ENCODE data around the gene IFI6.

Gene IFI6

DNA sequence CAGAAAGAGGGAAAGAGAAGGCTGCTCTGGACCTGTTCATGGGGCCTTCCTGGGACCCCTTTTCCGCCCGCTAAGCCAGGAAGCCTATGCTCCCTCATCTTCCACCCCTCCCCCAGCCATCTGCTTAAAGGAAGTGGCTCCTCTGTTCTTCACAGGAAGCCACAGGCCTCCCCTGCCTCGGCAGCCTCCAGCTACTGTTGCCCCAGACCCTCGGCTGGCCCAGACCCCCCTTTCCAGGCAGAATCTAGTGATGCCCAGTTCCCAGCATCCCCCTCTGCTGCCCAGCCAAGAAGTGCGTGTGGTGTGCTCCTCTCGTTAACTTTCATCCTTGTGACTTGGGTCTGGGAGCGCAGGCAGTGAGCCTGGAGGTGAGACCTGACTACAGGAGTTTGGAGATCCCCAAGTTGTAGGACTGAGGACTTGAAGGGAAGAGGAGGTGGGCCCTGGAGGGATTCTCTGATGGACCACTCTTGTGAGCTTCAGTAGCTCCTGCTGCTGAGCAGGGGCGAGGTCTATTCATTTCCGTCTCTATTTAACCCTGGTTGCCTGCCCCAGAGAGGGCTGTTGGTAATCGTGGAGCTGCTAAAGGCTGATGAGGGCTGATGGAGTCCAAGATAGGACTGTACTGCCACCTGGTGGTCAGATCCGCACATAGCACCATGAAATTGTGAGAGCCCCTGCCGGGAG lies 9.1 kb downstream of the IFI6 start:
- H3K23ac ChIP-seq (ENCODE audit: low read length in 2 of 2) = peak overlapping the region in 1 of 2 experiments; percentile 23
- H2BK5ac ChIP-seq (ENCODE audit: low read depth, low read length, poor library complexity, severe bottlenecking) = no peak overlapping the region
- peak overlapping the region; percentile 66 for H3K9ac ChIP-seq (ENCODE audit: low read length)
- peak overlapping the region in 1 of 2 experiments; percentile 47 for H3K4ac ChIP-seq (ENCODE audit: low read depth in 1 of 2, low read length in 2 of 2)
- peak overlapping the region; percentile 65 to 93 for H2BK12ac ChIP-seq (ENCODE audit: low read length in 2 of 2)
- H4K91ac ChIP-seq (ENCODE audit: low read length) = peak overlapping the region; percentile 88
- H3K14ac ChIP-seq (ENCODE audit: low read length in 2 of 2) = peak overlapping the region in 1 of 2 experiments; percentile 93
- no peak overlapping the region for H2AK5ac ChIP-seq (ENCODE audit: low read length, severe bottlenecking)
- H2BK120ac ChIP-seq (ENCODE audit: low read depth, low read length) = peak overlapping the region; percentile 22
- peak overlapping the region; percentile 83 for H2AFZ ChIP-seq (ENCODE audit: low read depth, low read length)
- DNase-seq = peak; percentile 87
- no peak overlapping the region for H3K27ac ChIP-seq (ENCODE audit: low read length, poor library complexity, severe bottlenecking)
- H3K18ac ChIP-seq (ENCODE audit: low read depth in 1 of 2, low read length in 2 of 2) = peak overlapping the region; percentile 37 to 84
- H2BK15ac ChIP-seq (ENCODE audit: low read depth, poor library complexity, severe bottlenecking) = peak overlapping the region; percentile 17
- no peaks in the 10 kb centered on the region for H3K9me3 ChIP-seq (ENCODE audit: control insufficient read depth, low read length)
- no peak overlapping the region for H3K4me3 ChIP-seq (ENCODE audit: insufficient read depth in 1 of 2, low read depth in 1 of 2, low read length in 2 of 2)
- H3K4me1 ChIP-seq (ENCODE audit: control insufficient read depth, insufficient read depth, low read depth, low read length) = peaks cover 12% of the 10 kb centered on the region
- H3K79me1 ChIP-seq (replicated peaks; ENCODE audit: low read length, poor library complexity, severe bottlenecking) = no peaks in the 10 kb centered on the region
- 25% methylated on average over 11 of the region's 12 CpGs for WGBS
- peaks cover 0 to 28% of the 10 kb centered on the region in 2 experiments for H3K36me3 ChIP-seq (ENCODE audit: control insufficient read depth in 1 of 2, insufficient read depth in 2 of 2, low read depth in 1 of 2, low read length in 2 of 2)
- H4K8ac ChIP-seq (ENCODE audit: low read length) = peak overlapping the region; percentile 72
- no peak overlapping the region for H3K4me2 ChIP-seq (ENCODE audit: low read length, poor library complexity, severe bottlenecking)
- no peaks in the 10 kb centered on the region for H3K27me3 ChIP-seq (ENCODE audit: control insufficient read depth in 1 of 2, insufficient read depth in 1 of 2, low read length in 2 of 2)

DNA sequence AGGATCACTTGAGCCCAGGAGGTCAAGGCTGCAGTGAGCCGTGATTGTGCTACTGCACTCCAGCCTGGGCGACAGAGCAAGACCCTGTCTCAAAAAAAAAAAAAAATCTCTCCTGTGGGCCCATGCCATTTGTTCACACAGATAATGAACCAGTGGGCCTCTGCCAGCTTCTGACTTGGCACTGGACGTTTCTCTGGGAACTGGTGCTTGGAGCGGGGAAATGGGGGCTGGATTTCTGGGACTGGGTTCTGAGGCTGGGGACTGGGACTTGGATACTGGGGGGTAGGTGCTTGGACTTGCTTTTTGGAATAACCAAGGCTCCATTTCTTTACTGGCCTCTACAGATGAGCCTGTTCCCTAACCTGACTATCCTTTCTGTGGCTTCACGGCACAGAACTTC lies 9.7 kb downstream of the IFI6 start:
- H3K18ac ChIP-seq (ENCODE audit: low read depth in 1 of 2, low read length in 2 of 2) = peak overlapping the region; percentile 37 to 84
- H2AFZ ChIP-seq (ENCODE audit: low read depth, low read length) = no peak overlapping the region
- no peak overlapping the region for H3K4me2 ChIP-seq (ENCODE audit: low read length, poor library complexity, severe bottlenecking)
- no peak overlapping the region for H3K27ac ChIP-seq (ENCODE audit: low read length, poor library complexity, severe bottlenecking)
- no peaks in the 10 kb centered on the region for H3K79me1 ChIP-seq (replicated peaks; ENCODE audit: low read length, poor library complexity, severe bottlenecking)
- no peak overlapping the region for H2AK5ac ChIP-seq (ENCODE audit: low read length, severe bottlenecking)
- H2BK120ac ChIP-seq (ENCODE audit: low read depth, low read length) = peak overlapping the region; percentile 22
- no peak overlapping the region for H2BK15ac ChIP-seq (ENCODE audit: low read depth, poor library complexity, severe bottlenecking)
- peak overlapping the region; percentile 88 for H4K91ac ChIP-seq (ENCODE audit: low read length)
- WGBS = 91% methylated on average over 5 of the region's 5 CpGs
- peak overlapping the region; percentile 72 for H4K8ac ChIP-seq (ENCODE audit: low read length)
- no peak overlapping the region for H2BK5ac ChIP-seq (ENCODE audit: low read depth, low read length, poor library complexity, severe bottlenecking)
- H3K4ac ChIP-seq (ENCODE audit: low read depth in 1 of 2, low read length in 2 of 2) = peak overlapping the region in 1 of 2 experiments; percentile 47
- no peak overlapping the region for H3K4me3 ChIP-seq (ENCODE audit: insufficient read depth in 1 of 2, low read depth in 1 of 2, low read length in 2 of 2)
- H3K14ac ChIP-seq (ENCODE audit: low read length in 2 of 2) = no peak overlapping the region
- no peak for DNase-seq
- peaks cover 12% of the 10 kb centered on the region for H3K4me1 ChIP-seq (ENCODE audit: control insufficient read depth, insufficient read depth, low read depth, low read length)
- H2BK12ac ChIP-seq (ENCODE audit: low read length in 2 of 2) = peak overlapping the region; percentile 2 to 59
- H3K9ac ChIP-seq (ENCODE audit: low read length) = peak overlapping the region; percentile 66
- H3K27me3 ChIP-seq (ENCODE audit: control insufficient read depth in 1 of 2, insufficient read depth in 1 of 2, low read length in 2 of 2) = no peaks in the 10 kb centered on the region
- H3K23ac ChIP-seq (ENCODE audit: low read length in 2 of 2) = no peak overlapping the region
- H3K36me3 ChIP-seq (ENCODE audit: control insufficient read depth in 1 of 2, insufficient read depth in 2 of 2, low read depth in 1 of 2, low read length in 2 of 2) = peaks cover 0 to 22% of the 10 kb centered on the region in 2 experiments
- no peaks in the 10 kb centered on the region for H3K9me3 ChIP-seq (ENCODE audit: control insufficient read depth, low read length)

DNA sequence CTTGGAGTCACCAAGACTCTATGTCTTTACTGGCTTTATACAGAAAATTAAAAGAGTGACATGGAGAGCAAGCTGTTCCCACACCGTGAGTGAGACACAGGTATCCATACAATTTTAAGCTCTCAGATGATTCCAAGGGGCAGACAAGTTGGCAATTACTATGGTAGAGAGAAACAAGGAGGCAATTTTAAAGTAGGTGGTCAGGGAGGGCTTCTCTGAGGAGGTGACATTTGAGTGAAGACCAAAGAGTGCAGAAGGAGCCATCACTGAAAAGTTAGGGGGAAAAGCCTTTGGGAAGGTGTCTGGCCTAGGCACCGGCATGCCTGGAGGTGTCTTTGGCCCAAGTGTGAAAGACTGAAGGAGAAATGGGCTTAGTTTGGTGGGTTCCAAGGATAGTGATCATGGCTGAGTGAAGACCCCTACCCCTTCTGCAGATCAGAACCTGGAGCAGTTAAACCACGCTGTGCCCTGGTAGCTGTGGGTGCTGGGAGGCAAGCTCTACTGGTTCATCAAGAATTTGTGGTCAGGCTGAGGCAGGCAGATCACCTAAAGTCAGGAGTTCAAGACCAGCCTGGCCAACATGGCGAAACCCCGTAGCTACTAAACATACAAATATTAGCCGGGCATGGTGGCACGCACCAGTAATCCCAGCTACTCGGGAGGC lies 10.4 kb downstream of the IFI6 start:
- Histone ChIP-seq H3K4ac (ENCODE audit: low read depth in 1 of 2, low read length in 2 of 2) (no peak overlapping the region), H3K9ac (ENCODE audit: low read length) (peak overlapping the region; percentile 22), H3K9me3 (ENCODE audit: control insufficient read depth, low read length) (no peaks in the 10 kb centered on the region), H2BK12ac (ENCODE audit: low read length in 2 of 2) (no peak overlapping the region), H3K4me2 (ENCODE audit: low read length, poor library complexity, severe bottlenecking) (no peak overlapping the region), H3K23ac (ENCODE audit: low read length in 2 of 2) (no peak overlapping the region), H3K18ac (ENCODE audit: low read depth in 1 of 2, low read length in 2 of 2) (no peak overlapping the region), H3K4me1 (ENCODE audit: control insufficient read depth, insufficient read depth, low read depth, low read length) (peaks cover 12% of the 10 kb centered on the region), H2AK5ac (ENCODE audit: low read length, severe bottlenecking) (no peak overlapping the region), H2BK5ac (ENCODE audit: low read depth, low read length, poor library complexity, severe bottlenecking) (no peak overlapping the region), H3K27me3 (ENCODE audit: control insufficient read depth in 1 of 2, insufficient read depth in 1 of 2, low read length in 2 of 2) (no peaks in the 10 kb centered on the region), H3K27ac (ENCODE audit: low read length, poor library complexity, severe bottlenecking) (no peak overlapping the region), H3K36me3 (ENCODE audit: control insufficient read depth in 1 of 2, insufficient read depth in 2 of 2, low read depth in 1 of 2, low read length in 2 of 2) (peaks cover 0 to 17% of the 10 kb centered on the region in 2 experiments), H3K4me3 (ENCODE audit: insufficient read depth in 1 of 2, low read depth in 1 of 2, low read length in 2 of 2) (no peak overlapping the region), H2BK120ac (ENCODE audit: low read depth, low read length) (no peak overlapping the region), H3K79me1 (replicated peaks; ENCODE audit: low read length, poor library complexity, severe bottlenecking) (no peaks in the 10 kb centered on the region), H3K14ac (ENCODE audit: low read length in 2 of 2) (no peak overlapping the region), H2AFZ (ENCODE audit: low read depth, low read length) (no peak overlapping the region), H4K8ac (ENCODE audit: low read length) (peak overlapping the region; percentile 15), H2BK15ac (ENCODE audit: low read depth, poor library complexity, severe bottlenecking) (peak overlapping the region; percentile 0), H4K91ac (ENCODE audit: low read length) (no peak overlapping the region)
- DNase-seq = no peak
- WGBS = 99% methylated on average over 8 of the region's 8 CpGs

DNA sequence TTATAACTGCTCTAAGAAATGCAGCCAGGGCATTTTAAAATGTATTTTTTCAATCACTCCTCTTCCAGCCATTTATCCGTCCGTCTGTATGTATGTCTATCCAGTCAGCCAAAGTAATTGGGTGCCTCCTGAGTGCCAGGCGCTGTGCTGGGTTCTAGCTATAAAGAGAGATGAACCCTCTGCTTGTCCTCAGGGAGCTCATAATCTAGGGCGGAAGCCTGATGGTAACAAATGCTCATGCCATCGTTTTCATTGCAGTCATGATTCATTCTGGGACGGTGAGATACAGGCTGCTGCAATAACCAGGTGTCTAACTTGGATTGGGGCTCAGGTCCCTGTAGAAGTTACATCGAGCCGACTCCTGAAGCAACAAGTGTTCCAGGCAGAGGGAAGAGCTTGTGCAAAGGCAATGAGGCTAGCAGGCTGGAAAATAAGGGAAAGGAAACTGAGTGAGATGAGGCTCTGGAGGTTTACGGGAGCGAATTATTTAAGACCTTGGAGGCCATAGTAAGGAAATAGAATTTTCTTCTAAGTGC lies 11.6 kb downstream of the IFI6 start:
- Histone ChIP-seq H3K4me1 (ENCODE audit: control insufficient read depth, insufficient read depth, low read depth, low read length) (peaks cover 12% of the 10 kb centered on the region), H3K36me3 (ENCODE audit: control insufficient read depth in 1 of 2, insufficient read depth in 2 of 2, low read depth in 1 of 2, low read length in 2 of 2) (peaks cover 0 to 6% of the 10 kb centered on the region in 2 experiments), H3K18ac (ENCODE audit: low read depth in 1 of 2, low read length in 2 of 2) (no peak overlapping the region), H2AFZ (ENCODE audit: low read depth, low read length) (no peak overlapping the region), H3K27me3 (ENCODE audit: control insufficient read depth in 1 of 2, insufficient read depth in 1 of 2, low read length in 2 of 2) (no peaks in the 10 kb centered on the region), H3K27ac (ENCODE audit: low read length, poor library complexity, severe bottlenecking) (no peak overlapping the region), H3K4ac (ENCODE audit: low read depth in 1 of 2, low read length in 2 of 2) (peak overlapping the region in 1 of 2 experiments; percentile 13), H3K23ac (ENCODE audit: low read length in 2 of 2) (no peak overlapping the region), H2BK15ac (ENCODE audit: low read depth, poor library complexity, severe bottlenecking) (no peak overlapping the region), H3K14ac (ENCODE audit: low read length in 2 of 2) (no peak overlapping the region), H2BK12ac (ENCODE audit: low read length in 2 of 2) (peak overlapping the region in 1 of 2 experiments; percentile 15), H4K91ac (ENCODE audit: low read length) (no peak overlapping the region), H3K79me1 (replicated peaks; ENCODE audit: low read length, poor library complexity, severe bottlenecking) (no peaks in the 10 kb centered on the region), H3K4me2 (ENCODE audit: low read length, poor library complexity, severe bottlenecking) (no peak overlapping the region), H3K9me3 (ENCODE audit: control insufficient read depth, low read length) (no peaks in the 10 kb centered on the region), H2BK120ac (ENCODE audit: low read depth, low read length) (no peak overlapping the region), H3K9ac (ENCODE audit: low read length) (peak overlapping the region; percentile 79), H4K8ac (ENCODE audit: low read length) (no peak overlapping the region), H2AK5ac (ENCODE audit: low read length, severe bottlenecking) (no peak overlapping the region), H2BK5ac (ENCODE audit: low read depth, low read length, poor library complexity, severe bottlenecking) (no peak overlapping the region), H3K4me3 (ENCODE audit: insufficient read depth in 1 of 2, low read depth in 1 of 2, low read length in 2 of 2) (peak overlapping the region in 1 of 2 experiments; percentile 70)
- WGBS = 89% methylated on average over 10 of the region's 10 CpGs
- DNase-seq = no peak

All from mesenchymal stem cell (in vitro differentiated cells and primary cell).